ENCODE data around the gene KCNMA1.

The KCNMA1 gene

GRCh38 chr10:77594471-77594783, 43.2 kb downstream of the KCNMA1 start:
- DNase-seq (ENCODE audit: extremely low read depth, insufficient read length): no peak
- Histone ChIP-seq H3K36me3 (ENCODE audit: control insufficient read depth, insufficient read depth, low read length) (no peaks in the 10 kb centered on the region), H3K27me3 (replicated peaks; ENCODE audit: control insufficient read depth, insufficient read depth, low read length) (no peaks in the 10 kb centered on the region), H3K4me3 (replicated peaks; ENCODE audit: low read depth, low read length) (no peak overlapping the region)
- TF ChIP-seq CTCF (IDR thresholded peaks at IDR 0.05; ENCODE audit: insufficient read depth, low read length, poor library complexity, severe bottlenecking): no peak

- Histone ChIP-seq H3K4me3 (replicated peaks; ENCODE audit: low read depth, low read length) (no peak overlapping the region), H3K36me3 (ENCODE audit: control insufficient read depth, insufficient read depth, low read length) (no peaks in the 10 kb centered on the region), H3K27me3 (replicated peaks; ENCODE audit: control insufficient read depth, insufficient read depth, low read length) (no peaks in the 10 kb centered on the region)
- no peak for DNase-seq (ENCODE audit: extremely low read depth, insufficient read length)
- no peak for TF ChIP-seq CTCF (IDR thresholded peaks at IDR 0.05; ENCODE audit: insufficient read depth, low read length, poor library complexity, severe bottlenecking)
Measured at GRCh38 chr10:77593771-77594470, 43.7 kb downstream of the KCNMA1 start.

GRCh38 chr10:77592946-77593636, 44.5 kb downstream of the KCNMA1 start:
- H3K27me3 ChIP-seq (replicated peaks; ENCODE audit: control insufficient read depth, insufficient read depth, low read length): no peaks in the 10 kb centered on the region
- TF ChIP-seq CTCF (IDR thresholded peaks at IDR 0.05; ENCODE audit: insufficient read depth, low read length, poor library complexity, severe bottlenecking): no peak
- no peaks in the 10 kb centered on the region for H3K36me3 ChIP-seq (ENCODE audit: control insufficient read depth, insufficient read depth, low read length)
- H3K4me3 ChIP-seq (replicated peaks; ENCODE audit: low read depth, low read length): no peak overlapping the region
- DNase-seq (ENCODE audit: extremely low read depth, insufficient read length): no peak

- Histone ChIP-seq H3K36me3 (ENCODE audit: control insufficient read depth, insufficient read depth, low read length) (no peaks in the 10 kb centered on the region), H3K27me3 (replicated peaks; ENCODE audit: control insufficient read depth, insufficient read depth, low read length) (no peaks in the 10 kb centered on the region), H3K4me3 (replicated peaks; ENCODE audit: low read depth, low read length) (no peak overlapping the region)
- no peak for DNase-seq (ENCODE audit: extremely low read depth, insufficient read length)
- TF ChIP-seq CTCF (IDR thresholded peaks at IDR 0.05; ENCODE audit: insufficient read depth, low read length, poor library complexity, severe bottlenecking): no peak
Measured at GRCh38 chr10:77592510-77592909, 45.1 kb downstream of the KCNMA1 start.

- H3K27me3 ChIP-seq (replicated peaks; ENCODE audit: control insufficient read depth, insufficient read depth, low read length): no peaks in the 10 kb centered on the region
- no peak for TF ChIP-seq CTCF (IDR thresholded peaks at IDR 0.05; ENCODE audit: insufficient read depth, low read length, poor library complexity, severe bottlenecking)
- no peak for DNase-seq (ENCODE audit: extremely low read depth, insufficient read length)
- H3K36me3 ChIP-seq (ENCODE audit: control insufficient read depth, insufficient read depth, low read length): no peaks in the 10 kb centered on the region
- H3K4me3 ChIP-seq (replicated peaks; ENCODE audit: low read depth, low read length): no peak overlapping the region
Measured at GRCh38 chr10:77591238-77591880, 46.2 kb downstream of the KCNMA1 start.
